Endothelial cell of umbilical vein (primary cell): ENCODE results near the gene EPB41L4B. TPM values are rescaled to one million over a fixed set of nuclear protein-coding genes. Genes with fewer than 3 reads are reported as not detected.

Experiments used
- BruUV-seq: library from RNA; stranded (reverse); fragments of 400-500 nt; replicated peaks from 2 replicates; lab custom pipeline; 2021; lab: Mats Ljungman, UMichigan
- CTCF ChIA-PET: fragments of 300-600, 350-600 bp; sonication (Branson Sonifier 250); formaldehyde crosslinking; loops from one replicate; lab custom pipeline; 2021; ENCODE audit warnings: antibody characterized with exemption, inconsistent platforms; lab: Charles Lee
- POLR2A ChIA-PET: fragments of 300-600, 350-600 bp; sonication (Branson Sonifier 250); formaldehyde crosslinking; loops from one replicate; lab custom pipeline; 2021; ENCODE audit warnings: antibody characterized with exemption, inconsistent platforms; lab: Charles Lee
- DNase-seq: peaks from one replicate; pipeline ENCODE4 v3.0.0-alpha.2; 2011; ENCODE audit warnings: low read depth, low spot score
- FAIRE-seq: peaks from 2 replicates; lab custom pipeline; 2011; peaks lifted over from hg19 to GRCh38; lab: Jason Lieb, UNC
- H2AFZ ChIP-seq: 2 replicates; pipeline ENCODE4 v1.6.0; 2012; ENCODE audit warnings: low read depth, low read length, control low read depth, inconsistent platforms
- H3K27ac ChIP-seq: 2 replicates; pipeline ENCODE4 v1.5.1; 2011; ENCODE audit warnings: low read depth, mild to moderate bottlenecking, control low read depth, low read length, moderate library complexity; ENCODE audit not compliant: insufficient read depth
- H3K27me3 ChIP-seq, 2 experiments: 2 replicates each; pipeline versions ENCODE4 v1.6.0 to v1.6.1; 2011; ENCODE audit warnings: low read length in 2 of 2, mixed read lengths in 1 of 2; ENCODE audit not compliant: control insufficient read depth in 2 of 2, insufficient read depth in 2 of 2
- H3K36me3 ChIP-seq, 2 experiments: 2 replicates in 1 of 2; 3 replicates in 1 of 2; pipeline ENCODE4 v1.5.1; 2011; ENCODE audit warnings: low read length in 2 of 2, mild to moderate bottlenecking in 1 of 2, moderate library complexity in 1 of 2; ENCODE audit not compliant: control insufficient read depth in 2 of 2, insufficient read depth in 2 of 2; ENCODE audit errors: extremely low read depth in 1 of 2
- H3K4me1 ChIP-seq: 3 replicates; pipeline ENCODE4 v1.5.1; 2011; ENCODE audit warnings: mild to moderate bottlenecking, low read length; ENCODE audit not compliant: control insufficient read depth, insufficient read depth; ENCODE audit errors: extremely low read depth
- H3K4me2 ChIP-seq: 2 replicates; pipeline ENCODE4 v1.6.1; 2011; ENCODE audit warnings: low read length, control low read depth, mixed read lengths; ENCODE audit not compliant: insufficient read depth
- H3K4me3 ChIP-seq, 3 experiments: fragments of 200-600 bp in 1 of 3; sonication (generic), shearing (Covaris generic) in 1 of 3; replicated peaks in 1 of 3; 2 replicates each; pipeline ENCODE4 v1.5.1; 2011 to 2016; ENCODE audit warnings: control low read depth in 3 of 3, low read length in 3 of 3, mild to moderate bottlenecking in 2 of 3, inconsistent platforms in 1 of 3, low read depth in 1 of 3, moderate library complexity in 1 of 3; ENCODE audit not compliant: insufficient read depth in 1 of 3
- H3K79me2 ChIP-seq: 2 replicates; pipeline ENCODE4 v1.6.0; 2012; ENCODE audit warnings: low read length, inconsistent platforms; ENCODE audit not compliant: control insufficient read depth, insufficient read depth
- H3K9ac ChIP-seq: replicated peaks from 2 replicates; pipeline ENCODE3; 2011; ENCODE audit warnings: low read length, control low read depth; ENCODE audit not compliant: insufficient read depth; ENCODE audit errors: extremely low read depth
- H3K9me1 ChIP-seq: replicated peaks from 3 replicates; pipeline ENCODE4 v1.6.0; 2011; ENCODE audit warnings: mild to moderate bottlenecking, low read length; ENCODE audit not compliant: control insufficient read depth, insufficient read depth; ENCODE audit errors: extremely low read depth
- H3K9me3 ChIP-seq: replicated peaks from 2 replicates; pipeline ENCODE4 v1.5.1; 2012; ENCODE audit warnings: low read length, inconsistent platforms; ENCODE audit not compliant: control insufficient read depth, insufficient read depth
- H4K20me1 ChIP-seq: replicated peaks from 2 replicates; pipeline ENCODE3; 2011; ENCODE audit warnings: mild to moderate bottlenecking, low read length; ENCODE audit not compliant: control insufficient read depth, insufficient read depth; ENCODE audit errors: extremely low read depth
- EZH2 ChIP-seq: IDR thresholded peaks from 2 replicates; pipeline ENCODE4 v1.6.1; 2012; ENCODE audit warnings: borderline replicate concordance, low read depth, mild to moderate bottlenecking, moderate library complexity, low read length, inconsistent platforms; ENCODE audit not compliant: severe bottlenecking
- GATA2 ChIP-seq: IDR thresholded peaks from 2 replicates; pipeline ENCODE4 v1.7.0; 2011; ENCODE audit warnings: low read depth, mild to moderate bottlenecking, moderate library complexity, mixed read lengths, low read length; ENCODE audit not compliant: insufficient read length, insufficient read depth
- JUN ChIP-seq: IDR thresholded peaks from 2 replicates; pipeline ENCODE4 v1.6.1; 2011; ENCODE audit warnings: borderline replicate concordance, low read depth; ENCODE audit not compliant: insufficient read length, insufficient read depth
- MYC ChIP-seq: IDR thresholded peaks from one replicate; pipeline ENCODE4 v1.6.1; 2011; ENCODE audit warnings: mild to moderate bottlenecking, low read depth, low read length
- POLR2A ChIP-seq: IDR thresholded peaks from 2 replicates; pipeline ENCODE4 v1.6.1; 2012; ENCODE audit warnings: low read depth, mild to moderate bottlenecking, control low read depth, low read length
- POLR2AphosphoS5 ChIP-seq: IDR thresholded peaks from 2 replicates; pipeline ENCODE4 v1.6.1; 2012; ENCODE audit warnings: low read depth, mild to moderate bottlenecking, control low read depth, low read length, moderate library complexity; ENCODE audit not compliant: insufficient read depth
- dilution Hi-C: fragments of 300-500 bp; cut with MboI; formaldehyde crosslinking; loops from one replicate; pipeline ENCODE4 v1.15.0; 2019; ENCODE audit warnings: low sequenced_read_pairs; ENCODE audit not compliant: extremely low pct_ligation_motif_present
- intact Hi-C: fragments of 100-400 bp; cut with micrococcal nuclease; formaldehyde crosslinking; loops from one replicate; pipeline ENCODE4 v1.10.0; 2022
- polyA plus RNA-seq, 4 experiments: library from polyadenylated mRNA; depleted of rRNA in 3 of 4; stranded (reverse) in 3 of 4; unstranded in 1 of 4; fragments of >200 nt; gene quantifications; 2 replicates each; pipeline versions ENCODE4 v1.2.1 to v1.2.3, GENCODE V29; 2011 to 2012; ENCODE audit warnings: missing spikeins in 1 of 4
- total RNA-seq: library from RNA; stranded (reverse); gene quantifications from 2 replicates; pipeline ENCODE4 v1.2.3, GENCODE V29; 2021
- TF ChIP-seq, protein P1 (sequence below): IDR thresholded peaks from 2 replicates; pipeline ENCODE4 v1.6.1; 2011; ENCODE audit not compliant: insufficient read depth, insufficient read length
- TF ChIP-seq, protein P2 (sequence below), 2 donors: IDR thresholded peaks; 1 replicate in 1 of 2; 2 replicates in 1 of 2; pipeline ENCODE4 v1.5.1; 2011; ENCODE audit warnings: low read length in 2 of 2, mild to moderate bottlenecking in 2 of 2, moderate library complexity in 2 of 2, control low read depth in 1 of 2, inconsistent platforms in 1 of 2, low read depth in 1 of 2; ENCODE audit not compliant: insufficient read depth in 1 of 2; ENCODE audit errors: extremely low read depth in 1 of 2

Gene EPB41L4B
- total and polyA plus RNA-seq, 2 donors (not counting 3 experiments of a cell fraction or from before 2014, with no cell fraction given) = 0.10 to 0.15 TPM

DNA sequence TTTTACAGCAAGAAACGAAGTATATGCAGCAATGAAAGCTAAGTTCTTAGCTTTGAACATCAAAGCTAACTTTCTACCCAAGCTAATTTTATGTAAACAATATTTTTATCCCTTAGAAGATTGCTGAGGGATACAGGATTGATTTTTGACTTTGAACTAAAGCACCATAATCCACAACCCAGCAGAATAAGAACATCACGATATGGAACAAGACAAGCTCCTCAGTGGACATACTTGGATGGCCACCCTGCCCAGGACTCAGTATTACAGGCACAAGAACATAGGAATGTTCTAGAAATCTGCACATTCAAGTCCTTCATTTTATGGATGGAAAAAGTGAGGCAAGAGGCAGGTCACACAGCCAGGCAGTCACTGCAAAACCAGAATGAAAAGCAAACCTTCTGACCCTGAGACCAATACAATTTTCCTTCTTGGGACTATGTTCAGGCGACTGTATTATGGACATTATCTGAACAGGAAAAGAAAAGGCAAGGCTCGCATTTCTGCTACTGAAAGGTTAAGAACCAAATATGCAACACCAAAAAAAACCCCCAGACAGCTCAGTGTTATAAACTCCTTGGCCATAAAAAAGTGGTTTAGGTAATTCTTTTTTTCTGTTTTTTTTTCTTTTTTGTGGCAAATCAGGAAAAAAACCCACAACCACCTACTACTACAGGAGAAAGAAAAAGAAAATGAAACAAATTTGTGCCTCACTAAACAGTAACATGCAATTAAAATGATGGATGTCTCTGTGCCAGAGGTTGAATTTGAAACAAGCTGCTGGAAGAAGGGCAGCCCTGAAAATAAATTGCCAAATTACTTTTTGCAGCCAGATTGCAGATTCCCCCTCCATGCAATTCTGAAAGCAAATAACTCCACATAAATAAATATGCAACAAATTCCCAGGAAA is 25.4 kb downstream of the EPB41L4B start:
- intact Hi-C loops (no loop called here), dilution Hi-C loops (no loop called here)
- H4K20me1 ChIP-seq = no peaks in the 10 kb centered on the region
- CTCF ChIA-PET = no interaction called here
- H3K4me1 ChIP-seq = no peaks in the 10 kb centered on the region
- BruUV-seq = no TSS peak
- no peak overlapping the region for H3K4me3 ChIP-seq
- no peaks in the 10 kb centered on the region for H3K79me2 ChIP-seq
- FAIRE-seq = no peak
- no peak overlapping the region for H3K9ac ChIP-seq
- no peaks in the 10 kb centered on the region for H3K9me3 ChIP-seq
- H3K27me3 ChIP-seq = peaks cover 3 to 4% of the 10 kb centered on the region in 2 experiments
- no peak overlapping the region for H3K27ac ChIP-seq
- DNase-seq = no peak
- no peak overlapping the region for H2AFZ ChIP-seq
- POLR2A ChIA-PET = no interaction called here
- TF ChIP-seq GATA2 = no peak
- TF ChIP-seq JUN = no peak
- TF ChIP-seq POLR2A = no peak
- no peak for TF ChIP-seq EZH2
- TF ChIP-seq POLR2AphosphoS5 = no peak
- TF ChIP-seq, protein P1, sequence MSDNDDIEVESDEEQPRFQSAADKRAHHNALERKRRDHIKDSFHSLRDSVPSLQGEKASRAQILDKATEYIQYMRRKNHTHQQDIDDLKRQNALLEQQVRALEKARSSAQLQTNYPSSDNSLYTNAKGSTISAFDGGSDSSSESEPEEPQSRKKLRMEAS = no peak
- TF ChIP-seq MYC = no peak
- TF ChIP-seq, protein P2, sequence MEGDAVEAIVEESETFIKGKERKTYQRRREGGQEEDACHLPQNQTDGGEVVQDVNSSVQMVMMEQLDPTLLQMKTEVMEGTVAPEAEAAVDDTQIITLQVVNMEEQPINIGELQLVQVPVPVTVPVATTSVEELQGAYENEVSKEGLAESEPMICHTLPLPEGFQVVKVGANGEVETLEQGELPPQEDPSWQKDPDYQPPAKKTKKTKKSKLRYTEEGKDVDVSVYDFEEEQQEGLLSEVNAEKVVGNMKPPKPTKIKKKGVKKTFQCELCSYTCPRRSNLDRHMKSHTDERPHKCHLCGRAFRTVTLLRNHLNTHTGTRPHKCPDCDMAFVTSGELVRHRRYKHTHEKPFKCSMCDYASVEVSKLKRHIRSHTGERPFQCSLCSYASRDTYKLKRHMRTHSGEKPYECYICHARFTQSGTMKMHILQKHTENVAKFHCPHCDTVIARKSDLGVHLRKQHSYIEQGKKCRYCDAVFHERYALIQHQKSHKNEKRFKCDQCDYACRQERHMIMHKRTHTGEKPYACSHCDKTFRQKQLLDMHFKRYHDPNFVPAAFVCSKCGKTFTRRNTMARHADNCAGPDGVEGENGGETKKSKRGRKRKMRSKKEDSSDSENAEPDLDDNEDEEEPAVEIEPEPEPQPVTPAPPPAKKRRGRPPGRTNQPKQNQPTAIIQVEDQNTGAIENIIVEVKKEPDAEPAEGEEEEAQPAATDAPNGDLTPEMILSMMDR (IDR thresholded peaks at IDR 0.05; ENCODE audit: extremely low read depth in 1 of 2, insufficient read depth in 1 of 2, low read depth in 1 of 2, low read length in 2 of 2) = no peak
- H3K36me3 ChIP-seq = no peaks in the 10 kb centered on the region
- H3K4me2 ChIP-seq = no peak overlapping the region
- H3K9me1 ChIP-seq = no peaks in the 10 kb centered on the region
